ENCODE results near the gene KBTBD8. TPM values are rescaled to one million over a fixed set of nuclear protein-coding genes. Genes with fewer than 3 reads are reported as not detected.

The KBTBD8 gene
- total RNA-seq, 1 donor from 2014 or later: 4.8 TPM

DNA sequence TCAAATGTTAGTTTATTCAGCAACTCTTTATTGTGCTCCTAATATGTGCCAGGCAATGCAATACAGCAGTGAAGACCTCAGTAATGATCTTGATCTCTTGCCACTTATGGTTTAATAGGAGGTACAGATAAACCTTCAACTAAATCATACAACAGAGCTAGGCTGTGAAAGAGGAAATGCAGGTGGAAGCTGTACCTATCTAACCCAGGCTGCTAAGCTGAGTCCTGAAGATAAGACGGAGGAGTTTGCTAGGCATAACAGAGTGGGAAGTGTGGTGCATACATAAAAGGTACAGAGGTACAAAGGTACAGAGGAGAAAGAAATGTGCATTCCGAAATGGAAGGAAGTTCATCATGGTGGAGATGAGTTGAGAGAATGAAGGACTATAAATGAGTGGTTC is 35.0 kb downstream of the KBTBD8 start:
- no peak for TF ChIP-seq CTCF (conservative IDR thresholded peaks at IDR 0.05)
- no peak for DNase-seq (ENCODE audit: extremely low spot score, unreplicated experiment)
- H3K27ac Mint-ChIP-seq: no peak overlapping the region
- peak overlapping the region; percentile 15 for H3K4me3 Mint-ChIP-seq
- peaks cover 23% of the 10 kb centered on the region for H3K4me1 Mint-ChIP-seq (ENCODE audit: unreplicated experiment)
- H3K36me3 Mint-ChIP-seq: no peaks in the 10 kb centered on the region
- H3K27me3 Mint-ChIP-seq: no peaks in the 10 kb centered on the region
- H3K9me3 Mint-ChIP-seq: no peaks in the 10 kb centered on the region

DNA sequence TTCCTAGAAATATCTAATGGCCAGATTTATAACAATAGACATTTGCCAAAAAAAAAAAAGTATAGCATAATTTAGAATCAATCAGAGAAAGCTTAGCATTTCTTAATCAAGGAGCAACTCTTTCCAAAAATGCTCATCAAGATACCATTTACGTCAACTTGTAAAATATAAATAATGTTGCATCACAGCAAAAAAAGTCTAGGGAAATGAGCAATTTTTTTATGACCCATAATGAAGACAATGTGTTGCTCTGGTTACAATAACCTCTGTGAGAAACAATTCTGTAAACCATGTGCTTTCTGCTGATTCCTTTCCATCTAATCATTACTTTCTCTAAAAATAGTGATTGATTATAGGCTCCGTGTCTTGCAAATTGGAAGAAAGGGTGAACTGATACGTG is 36.3 kb downstream of the KBTBD8 start:
- no peaks in the 10 kb centered on the region for H3K9me3 Mint-ChIP-seq
- no peaks in the 10 kb centered on the region for H3K27me3 Mint-ChIP-seq
- peaks cover 23% of the 10 kb centered on the region for H3K4me1 Mint-ChIP-seq (ENCODE audit: unreplicated experiment)
- no peak overlapping the region for H3K27ac Mint-ChIP-seq
- H3K36me3 Mint-ChIP-seq: no peaks in the 10 kb centered on the region
- DNase-seq (ENCODE audit: extremely low spot score, unreplicated experiment): no peak
- no peak for TF ChIP-seq CTCF (conservative IDR thresholded peaks at IDR 0.05)
- no peak overlapping the region for H3K4me3 Mint-ChIP-seq

DNA sequence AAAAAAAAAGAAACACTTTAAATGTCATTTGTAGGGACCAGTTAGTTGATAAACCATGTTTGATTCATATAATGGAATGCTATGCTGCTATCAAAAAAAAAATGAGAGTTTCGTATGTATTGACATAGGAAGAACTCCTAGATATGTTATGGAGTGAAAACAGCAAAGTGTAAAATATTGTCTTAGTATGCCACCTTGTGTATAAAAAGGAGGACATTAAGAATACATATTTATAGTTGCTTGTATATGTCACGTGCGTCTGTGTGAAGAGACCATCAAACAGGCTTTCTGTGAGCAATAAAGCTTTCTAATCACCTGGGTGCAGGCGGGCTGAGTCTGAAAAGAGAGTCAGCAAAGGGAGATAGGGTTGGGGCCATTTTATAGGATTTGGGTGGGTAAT is 39.5 kb downstream of the KBTBD8 start:
- no peak overlapping the region for H3K27ac Mint-ChIP-seq
- DNase-seq (ENCODE audit: extremely low spot score, unreplicated experiment): no peak
- no peaks in the 10 kb centered on the region for H3K27me3 Mint-ChIP-seq
- H3K4me3 Mint-ChIP-seq: no peak overlapping the region
- no peaks in the 10 kb centered on the region for H3K9me3 Mint-ChIP-seq
- TF ChIP-seq CTCF (conservative IDR thresholded peaks at IDR 0.05): no peak
- H3K4me1 Mint-ChIP-seq (ENCODE audit: unreplicated experiment): peaks cover 15% of the 10 kb centered on the region
- H3K36me3 Mint-ChIP-seq: no peaks in the 10 kb centered on the region

- Mint-ChIP-seq H3K36me3 (no peaks in the 10 kb centered on the region), H3K9me3 (no peaks in the 10 kb centered on the region), H3K27ac (no peak overlapping the region), H3K27me3 (no peaks in the 10 kb centered on the region), H3K4me1 (ENCODE audit: unreplicated experiment) (peaks cover 6% of the 10 kb centered on the region), H3K4me3 (no peak overlapping the region)
- TF ChIP-seq CTCF (conservative IDR thresholded peaks at IDR 0.05): no peak
- DNase-seq (ENCODE audit: extremely low spot score, unreplicated experiment): no peak
These were observed 46.2 kb downstream of the KBTBD8 start for GRCh38 chr3:67044295-67044694.

DNA sequence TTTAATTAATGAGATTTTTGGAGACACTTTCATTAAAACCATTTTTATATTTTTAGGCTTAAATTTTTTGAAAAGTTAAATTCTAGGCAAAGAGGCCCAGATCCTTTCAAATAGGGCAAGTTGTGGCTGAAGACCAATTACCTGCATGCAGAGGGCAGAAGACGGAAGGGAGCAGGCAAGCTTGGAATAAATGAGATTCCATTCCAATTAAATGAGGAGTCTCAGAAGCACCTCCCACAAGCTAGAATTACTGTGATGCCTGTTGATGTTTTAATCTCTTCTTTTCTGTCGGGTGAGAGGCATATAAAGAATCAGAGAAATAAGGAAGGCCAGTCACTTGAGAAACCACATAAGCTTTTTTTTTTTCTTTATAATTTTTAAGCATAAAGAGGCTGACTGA is 46.8 kb downstream of the KBTBD8 start:
- Mint-ChIP-seq H3K4me1 (ENCODE audit: unreplicated experiment) (peaks cover 6% of the 10 kb centered on the region), H3K27ac (no peak overlapping the region), H3K9me3 (no peaks in the 10 kb centered on the region), H3K27me3 (no peaks in the 10 kb centered on the region), H3K36me3 (no peaks in the 10 kb centered on the region), H3K4me3 (no peak overlapping the region)
- no peak for TF ChIP-seq CTCF (conservative IDR thresholded peaks at IDR 0.05)
- no peak for DNase-seq (ENCODE audit: extremely low spot score, unreplicated experiment)

All from type B pancreatic cell (in vitro differentiated cells).